Fibroblast of skin of right quadriceps (primary cell): ENCODE data around the gene FBXL2.
"Not testable (repeated sequence)": the region's sequence is repeated elsewhere in the genome, so short reads cannot be mapped to it uniquely, and the experiment has no call there.

Experiments used
- DNase-seq: peaks from one replicate; pipeline ENCODE4 v3.0.0-alpha.2; 2013

The FBXL2 gene

GRCh38 chr3:33388374-33389100, 111.3 kb downstream of the FBXL2 start:
- no peak for DNase-seq

GRCh38 chr3:33389908-33390307, 112.7 kb downstream of the FBXL2 start:
- no peak for DNase-seq

GRCh38 chr3:33391255-33391995, 114.2 kb downstream of the FBXL2 start:
- no peak for DNase-seq

GRCh38 chr3:33392144-33392543, 114.9 kb downstream of the FBXL2 start:
- DNase-seq = no peak

- peak; percentile 91 for DNase-seq
Measured at GRCh38 chr3:33392703-33393125, 115.5 kb downstream of the FBXL2 start.

- peak; percentile 7 for DNase-seq
Measured at GRCh38 chr3:33394403-33395054, 117.3 kb downstream of the FBXL2 start.

GRCh38 chr3:33395900-33396299, 118.7 kb downstream of the FBXL2 start:
- DNase-seq = no peak

GRCh38 chr3:33398410-33398809, 121.2 kb downstream of the FBXL2 start:
- no peak for DNase-seq

- DNase-seq = no peak
Measured at GRCh38 chr3:33401781-33402180, 124.5 kb downstream of the FBXL2 start.

- DNase-seq = no peak
Measured at GRCh38 chr3:33402936-33403335, 125.7 kb downstream of the FBXL2 start.

- no peak for DNase-seq
Measured at GRCh38 chr3:33403756-33404155, 126.5 kb downstream of the FBXL2 start.

GRCh38 chr3:33410816-33411215, 133.6 kb downstream of the FBXL2 start:
- not testable (repeated sequence) for DNase-seq

- peak; percentile 45 for DNase-seq
Measured at GRCh38 chr3:33417066-33417673, 139.9 kb downstream of the FBXL2 start.

- DNase-seq = no peak
Measured at GRCh38 chr3:33419948-33420347, 142.7 kb downstream of the FBXL2 start.

- DNase-seq = no peak
Measured at GRCh38 chr3:33420966-33421365, 143.7 kb downstream of the FBXL2 start.

- no peak for DNase-seq
Measured at GRCh38 chr3:33424606-33425452, 147.6 kb downstream of the FBXL2 start.

GRCh38 chr3:33425453-33425852, 148.2 kb downstream of the FBXL2 start:
- no peak for DNase-seq

- DNase-seq = no peak
Measured at GRCh38 chr3:33426068-33426467, 148.8 kb downstream of the FBXL2 start.

GRCh38 chr3:33426630-33427317, 149.5 kb downstream of the FBXL2 start:
- DNase-seq = no peak

GRCh38 chr3:33428734-33429133, 151.5 kb downstream of the FBXL2 start:
- DNase-seq = no peak

GRCh38 chr3:33429306-33429705, 152.1 kb downstream of the FBXL2 start:
- not testable (repeated sequence) for DNase-seq

GRCh38 chr3:33430061-33430460, 152.8 kb downstream of the FBXL2 start:
- no peak for DNase-seq
